GM06990 (cell line): Measurements from ENCODE around the gene RGS10.

Experiments used
- DNase-seq: peaks from one replicate; pipeline ENCODE4 v3.0.0-alpha.2; 2011; ENCODE audit not compliant: insufficient read length; ENCODE audit errors: extremely low read depth
- H3K27me3 ChIP-seq: replicated peaks from 2 replicates; pipeline ENCODE4 v1.6.0; 2011; ENCODE audit warnings: low read length; ENCODE audit not compliant: control insufficient read depth, insufficient read depth
- H3K36me3 ChIP-seq: 2 replicates; pipeline ENCODE4 v1.5.1; 2011; ENCODE audit warnings: low read length; ENCODE audit not compliant: control insufficient read depth, insufficient read depth
- H3K4me3 ChIP-seq: replicated peaks from 2 replicates; pipeline ENCODE4 v1.5.1; 2011; ENCODE audit warnings: low read depth, mild to moderate bottlenecking, control low read depth, low read length
- TF ChIP-seq, protein P1 (sequence below): IDR thresholded peaks from 2 replicates; pipeline ENCODE4 v1.5.1; 2011; ENCODE audit warnings: low read length, control low read depth, mild to moderate bottlenecking, inconsistent platforms; ENCODE audit not compliant: insufficient read depth, poor library complexity, severe bottlenecking

RGS10 gene

DNA sequence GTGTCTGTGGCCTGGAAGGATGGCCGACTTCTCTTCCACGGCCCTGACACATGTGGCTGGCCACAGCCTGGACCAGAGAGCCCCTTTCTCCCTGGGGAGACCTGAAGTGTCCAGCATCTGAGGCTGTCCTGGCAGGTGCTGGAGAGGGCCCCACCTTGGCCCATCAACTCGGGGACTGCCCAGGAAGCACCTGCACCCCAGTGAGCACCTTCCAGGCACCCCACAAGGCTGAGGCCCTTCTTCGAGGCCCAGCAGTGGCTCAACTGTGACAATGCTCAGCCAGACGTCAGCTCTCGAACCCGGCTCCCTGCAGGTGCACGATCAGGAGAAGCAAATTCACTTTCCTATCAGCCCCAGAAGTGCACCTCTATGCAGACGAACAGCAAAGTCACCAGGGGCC is 24.3 kb downstream of the RGS10 start:
- H3K27me3 ChIP-seq, result no peaks in the 10 kb centered on the region
- no peak overlapping the region for H3K4me3 ChIP-seq

DNA sequence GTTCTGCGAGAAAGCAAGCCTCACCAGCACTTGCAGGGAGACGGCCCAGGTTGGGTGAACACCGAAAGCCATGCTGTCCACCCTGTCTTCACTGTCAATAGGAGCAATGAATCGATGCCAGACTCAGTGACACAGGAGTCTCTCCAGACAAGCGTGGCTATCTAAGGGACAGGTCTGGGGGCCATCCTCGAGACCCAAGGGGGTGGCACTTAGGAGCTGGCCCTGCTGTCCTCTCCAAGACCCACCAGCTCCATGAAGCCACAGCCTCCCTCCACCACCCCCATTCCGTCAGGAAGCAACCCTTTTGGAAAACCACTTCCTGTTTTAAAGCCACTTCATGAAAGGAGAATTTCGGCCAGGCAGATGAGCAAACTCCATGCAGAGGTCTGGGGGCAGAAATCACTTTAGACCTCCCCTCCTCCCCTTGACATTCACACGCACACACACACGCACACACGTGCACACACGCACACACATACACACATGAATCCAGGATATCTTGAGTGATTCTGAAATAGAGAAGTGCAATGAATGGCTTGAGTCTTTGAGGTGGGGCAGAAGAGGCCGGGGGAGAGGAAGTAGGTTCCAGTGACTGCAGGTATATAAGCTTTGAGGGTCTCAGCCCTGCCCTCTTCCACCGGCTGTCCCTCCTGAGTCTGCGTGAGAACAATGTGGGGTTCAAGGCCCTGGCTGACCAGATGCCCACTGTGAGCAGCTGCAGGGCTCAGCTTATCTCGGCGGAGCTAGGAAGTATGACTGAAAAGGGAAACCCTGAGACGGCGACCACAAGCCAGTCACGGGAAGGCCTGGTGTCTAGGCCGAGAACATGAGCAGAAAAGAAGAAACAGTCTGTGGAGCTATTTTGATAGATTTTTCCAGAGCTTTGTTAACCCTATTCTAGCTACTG is 25.0 kb downstream of the RGS10 start:
- Histone ChIP-seq H3K36me3 (peaks cover 11% of the 10 kb centered on the region), H3K4me3 (peak overlapping the region; percentile 18; the same call in 1 of the 2 replicates), H3K27me3 (no peaks in the 10 kb centered on the region)
- TF ChIP-seq, protein P1, sequence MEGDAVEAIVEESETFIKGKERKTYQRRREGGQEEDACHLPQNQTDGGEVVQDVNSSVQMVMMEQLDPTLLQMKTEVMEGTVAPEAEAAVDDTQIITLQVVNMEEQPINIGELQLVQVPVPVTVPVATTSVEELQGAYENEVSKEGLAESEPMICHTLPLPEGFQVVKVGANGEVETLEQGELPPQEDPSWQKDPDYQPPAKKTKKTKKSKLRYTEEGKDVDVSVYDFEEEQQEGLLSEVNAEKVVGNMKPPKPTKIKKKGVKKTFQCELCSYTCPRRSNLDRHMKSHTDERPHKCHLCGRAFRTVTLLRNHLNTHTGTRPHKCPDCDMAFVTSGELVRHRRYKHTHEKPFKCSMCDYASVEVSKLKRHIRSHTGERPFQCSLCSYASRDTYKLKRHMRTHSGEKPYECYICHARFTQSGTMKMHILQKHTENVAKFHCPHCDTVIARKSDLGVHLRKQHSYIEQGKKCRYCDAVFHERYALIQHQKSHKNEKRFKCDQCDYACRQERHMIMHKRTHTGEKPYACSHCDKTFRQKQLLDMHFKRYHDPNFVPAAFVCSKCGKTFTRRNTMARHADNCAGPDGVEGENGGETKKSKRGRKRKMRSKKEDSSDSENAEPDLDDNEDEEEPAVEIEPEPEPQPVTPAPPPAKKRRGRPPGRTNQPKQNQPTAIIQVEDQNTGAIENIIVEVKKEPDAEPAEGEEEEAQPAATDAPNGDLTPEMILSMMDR, result no peak
- DNase-seq, result peak; percentile 86

More for the DNA sequence above, 24.3 kb downstream of the RGS10 start:
- peaks cover 13% of the 10 kb centered on the region for H3K36me3 ChIP-seq
- DNase-seq, result peak; percentile 57
- TF ChIP-seq, protein P1, result no peak

DNA sequence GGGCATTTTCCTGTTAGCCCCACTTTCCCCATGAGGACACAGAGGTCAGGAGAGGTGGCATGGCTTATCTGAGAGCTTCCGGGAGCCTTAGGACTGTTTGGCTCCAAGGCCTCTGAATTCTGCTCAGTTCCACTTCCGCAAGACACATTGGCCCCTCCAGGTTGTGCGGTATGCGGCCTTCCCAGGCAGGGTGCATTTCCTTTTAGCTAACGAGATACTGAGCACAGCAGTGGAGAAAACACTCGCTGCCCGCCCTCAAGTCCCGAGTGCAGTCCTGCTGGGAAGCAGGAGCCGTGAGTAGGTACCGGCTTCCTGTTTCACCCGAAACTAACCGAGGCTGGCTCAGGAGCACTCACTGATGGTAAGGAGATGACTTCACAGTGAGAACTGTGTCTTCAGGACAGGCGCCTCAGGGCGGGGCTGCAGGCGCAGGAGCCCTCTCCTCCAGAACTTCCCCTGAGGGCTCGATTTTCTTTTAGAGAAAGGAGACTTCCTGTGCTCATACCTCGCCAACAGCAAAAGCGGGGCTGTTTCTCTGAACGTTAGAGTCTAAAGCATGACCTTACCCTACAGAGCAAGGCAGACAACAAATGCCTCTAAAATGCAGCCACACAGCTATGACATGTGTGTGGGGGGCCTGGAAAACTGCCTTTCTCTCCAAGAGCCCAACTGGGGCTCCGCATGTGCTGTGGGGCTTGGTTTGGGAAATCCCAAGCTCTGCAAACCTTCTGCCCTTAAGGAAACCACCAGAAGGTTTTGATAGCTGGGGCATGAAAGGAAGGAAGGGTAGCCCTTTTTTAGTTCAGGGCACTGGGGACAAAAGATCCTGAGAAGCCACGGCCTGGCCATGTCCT is 25.9 kb downstream of the RGS10 start:
- Histone ChIP-seq H3K36me3 (peaks cover 14% of the 10 kb centered on the region), H3K27me3 (no peaks in the 10 kb centered on the region), H3K4me3 (peak overlapping the region; percentile 18; the same call in 1 of the 2 replicates)
- peak; percentile 83 for DNase-seq
- TF ChIP-seq, protein P1, result peak; percentile 6

- Histone ChIP-seq H3K27me3 (no peaks in the 10 kb centered on the region), H3K36me3 (peaks cover 15% of the 10 kb centered on the region), H3K4me3 (no peak overlapping the region)
- TF ChIP-seq, protein P1, result no peak
- DNase-seq, result no peak
Observed at GRCh38 chr10:119515511-119516045, 26.9 kb downstream of the RGS10 start.

GRCh38 chr10:119514819-119515218 is 27.7 kb downstream of the RGS10 start:
- peaks cover 15% of the 10 kb centered on the region for H3K36me3 ChIP-seq
- H3K4me3 ChIP-seq, result no peak overlapping the region
- DNase-seq, result no peak
- no peaks in the 10 kb centered on the region for H3K27me3 ChIP-seq
- TF ChIP-seq, protein P1, result no peak
